ENCODE results near the gene MYPN.

MYPN gene

DNA sequence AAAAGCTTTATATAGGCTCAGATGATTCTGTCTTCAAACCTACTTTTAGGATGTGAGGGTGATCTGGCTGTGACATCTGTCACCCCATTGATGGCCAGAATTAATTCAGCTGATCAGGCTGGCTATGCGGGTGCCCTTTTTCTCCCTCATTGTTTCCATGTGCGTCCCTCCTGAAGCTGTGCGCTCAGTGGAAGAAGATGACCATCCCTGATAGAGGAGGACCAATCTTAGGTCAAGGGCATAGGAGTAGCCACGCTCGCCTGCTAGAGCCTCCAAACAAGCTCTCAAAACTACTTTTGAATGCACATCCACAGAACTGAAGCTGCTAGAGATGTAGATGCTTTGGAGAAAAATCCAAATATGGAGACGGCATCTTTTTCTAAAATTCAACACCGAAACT lies 48.7 kb downstream of the MYPN start:
- Histone ChIP-seq H3K36me3 (ENCODE audit: insufficient read depth, low read depth, low read length) (no peaks in the 10 kb centered on the region), H3K9me3 (ENCODE audit: insufficient read depth, low read depth, low read length) (no peaks in the 10 kb centered on the region), H3K9ac (ENCODE audit: low read depth, low read length) (no peak overlapping the region), H3K4me1 (ENCODE audit: insufficient read depth, low read length) (peaks cover 23% of the 10 kb centered on the region), H3K27me3 (ENCODE audit: insufficient read depth, low read length) (no peaks in the 10 kb centered on the region), H3K4me3 (ENCODE audit: low read length) (no peak overlapping the region), H3K27ac (ENCODE audit: low read length) (no peak overlapping the region)

DNA sequence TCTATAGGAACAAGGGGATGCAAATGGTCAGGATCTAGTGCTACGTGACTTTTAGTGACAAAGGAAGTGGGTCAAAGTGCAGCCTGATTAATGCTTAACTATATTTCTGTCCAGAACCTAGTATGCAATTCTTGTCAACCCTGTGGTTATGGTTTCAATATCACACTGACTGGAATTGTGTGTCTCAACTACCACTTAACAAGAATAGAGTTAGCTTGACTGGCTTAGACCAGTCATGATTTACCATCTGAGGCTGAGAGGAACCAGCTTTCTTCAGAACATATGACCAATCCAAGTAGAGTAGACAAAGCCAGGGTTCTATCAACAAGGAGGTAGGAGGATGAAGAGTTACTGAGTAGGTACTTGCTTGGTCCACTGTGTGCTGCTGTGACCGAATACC lies 54.4 kb downstream of the MYPN start:
- Histone ChIP-seq H3K9ac (ENCODE audit: low read depth, low read length) (no peak overlapping the region), H3K27me3 (ENCODE audit: insufficient read depth, low read length) (no peaks in the 10 kb centered on the region), H3K4me1 (ENCODE audit: insufficient read depth, low read length) (no peaks in the 10 kb centered on the region), H3K36me3 (ENCODE audit: insufficient read depth, low read depth, low read length) (no peaks in the 10 kb centered on the region), H3K9me3 (ENCODE audit: insufficient read depth, low read depth, low read length) (no peaks in the 10 kb centered on the region), H3K4me3 (ENCODE audit: low read length) (no peak overlapping the region), H3K27ac (ENCODE audit: low read length) (no peak overlapping the region)

DNA sequence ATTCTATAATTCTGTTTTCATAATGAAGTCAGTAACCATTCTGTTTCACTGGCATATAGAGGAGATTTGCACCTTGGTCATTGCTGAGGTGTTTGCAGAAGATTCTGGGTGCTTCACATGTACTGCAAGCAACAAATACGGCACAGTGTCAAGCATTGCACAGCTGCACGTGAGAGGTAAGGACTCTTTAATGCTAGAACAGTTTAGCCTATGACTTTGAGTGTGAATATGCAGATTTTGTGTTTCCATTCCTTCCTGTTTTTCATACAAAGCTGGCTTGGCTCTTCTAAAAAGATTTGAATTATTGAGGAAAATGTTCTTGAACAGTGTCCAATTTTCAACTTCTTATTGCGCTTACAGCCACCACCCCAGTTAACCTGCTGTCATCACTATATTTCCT lies 56.4 kb downstream of the MYPN start:
- H3K27ac ChIP-seq (ENCODE audit: low read length): no peak overlapping the region
- H3K9ac ChIP-seq (ENCODE audit: low read depth, low read length): no peak overlapping the region
- no peaks in the 10 kb centered on the region for H3K27me3 ChIP-seq (ENCODE audit: insufficient read depth, low read length)
- H3K9me3 ChIP-seq (ENCODE audit: insufficient read depth, low read depth, low read length): no peaks in the 10 kb centered on the region
- H3K36me3 ChIP-seq (ENCODE audit: insufficient read depth, low read depth, low read length): no peaks in the 10 kb centered on the region
- no peaks in the 10 kb centered on the region for H3K4me1 ChIP-seq (ENCODE audit: insufficient read depth, low read length)
- H3K4me3 ChIP-seq (ENCODE audit: low read length): no peak overlapping the region

DNA sequence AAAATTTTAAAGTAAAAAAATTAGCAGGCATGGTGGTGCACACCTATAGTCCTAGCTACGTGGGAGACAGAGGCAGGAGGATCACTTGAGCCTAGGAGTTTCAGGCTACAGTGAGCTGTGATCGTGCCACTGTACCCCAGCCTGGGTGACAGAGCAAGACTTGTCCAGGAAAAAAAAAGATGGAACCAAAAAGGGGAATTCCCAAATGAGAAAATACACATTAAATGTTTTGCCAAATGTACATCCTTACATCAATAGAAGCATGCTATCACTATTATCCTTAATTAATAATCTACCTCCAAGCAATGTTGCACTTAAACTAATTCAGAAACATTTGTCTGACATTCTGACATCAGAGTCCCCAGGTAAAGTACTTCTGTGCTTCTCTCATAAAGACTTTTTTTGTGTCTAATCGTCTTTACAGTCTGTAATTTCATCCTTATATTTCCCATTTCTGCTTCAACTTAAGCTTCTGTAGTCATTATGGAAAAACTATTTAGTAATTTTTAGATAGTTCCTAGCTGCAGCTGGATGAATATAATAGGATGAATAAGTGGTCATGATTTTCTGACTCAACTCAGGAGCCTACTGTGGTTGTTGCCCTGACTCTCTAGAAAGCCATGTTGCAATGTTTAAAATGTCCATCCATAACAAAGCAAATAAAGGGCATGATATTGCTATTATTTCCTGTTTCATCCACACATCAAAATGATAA lies 57.7 kb downstream of the MYPN start:
- H3K36me3 ChIP-seq (ENCODE audit: insufficient read depth, low read depth, low read length): no peaks in the 10 kb centered on the region
- H3K9me3 ChIP-seq (ENCODE audit: insufficient read depth, low read depth, low read length): no peaks in the 10 kb centered on the region
- no peak overlapping the region for H3K4me3 ChIP-seq (ENCODE audit: low read length)
- H3K27ac ChIP-seq (ENCODE audit: low read length): no peak overlapping the region
- no peaks in the 10 kb centered on the region for H3K27me3 ChIP-seq (ENCODE audit: insufficient read depth, low read length)
- H3K9ac ChIP-seq (ENCODE audit: low read depth, low read length): no peak overlapping the region
- no peaks in the 10 kb centered on the region for H3K4me1 ChIP-seq (ENCODE audit: insufficient read depth, low read length)

DNA sequence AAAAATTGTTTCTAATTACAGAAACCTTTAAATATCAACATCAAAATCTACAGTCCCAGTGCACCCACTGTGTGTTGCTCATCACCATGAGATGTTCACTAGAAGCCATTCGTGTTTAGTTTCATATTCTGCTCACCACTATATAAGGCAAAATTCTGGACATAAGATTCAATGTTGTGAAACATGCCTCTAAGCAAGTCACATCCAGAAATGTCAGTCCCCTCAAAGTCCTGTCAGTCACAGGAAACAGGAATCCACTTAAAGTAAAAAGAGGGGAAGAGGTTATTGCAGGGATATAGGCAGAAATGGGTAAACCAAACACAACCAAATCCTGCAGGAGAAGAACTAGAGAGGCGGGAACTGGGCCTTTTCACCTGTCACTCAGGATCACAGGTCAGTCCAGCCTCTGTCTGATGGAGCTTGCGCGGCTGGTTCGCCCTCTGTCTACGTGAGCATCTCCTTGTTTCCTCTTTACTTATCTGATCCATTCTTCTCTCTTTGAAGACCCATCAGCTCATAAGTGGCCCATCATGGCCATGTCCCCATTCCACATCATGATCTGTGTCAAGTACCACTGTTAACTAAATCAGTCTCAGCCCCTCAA lies 58.4 kb downstream of the MYPN start:
- no peaks in the 10 kb centered on the region for H3K36me3 ChIP-seq (ENCODE audit: insufficient read depth, low read depth, low read length)
- H3K4me1 ChIP-seq (ENCODE audit: insufficient read depth, low read length): no peaks in the 10 kb centered on the region
- no peak overlapping the region for H3K9ac ChIP-seq (ENCODE audit: low read depth, low read length)
- H3K27me3 ChIP-seq (ENCODE audit: insufficient read depth, low read length): no peaks in the 10 kb centered on the region
- H3K9me3 ChIP-seq (ENCODE audit: insufficient read depth, low read depth, low read length): no peaks in the 10 kb centered on the region
- H3K27ac ChIP-seq (ENCODE audit: low read length): no peak overlapping the region
- H3K4me3 ChIP-seq (ENCODE audit: low read length): no peak overlapping the region

DNA sequence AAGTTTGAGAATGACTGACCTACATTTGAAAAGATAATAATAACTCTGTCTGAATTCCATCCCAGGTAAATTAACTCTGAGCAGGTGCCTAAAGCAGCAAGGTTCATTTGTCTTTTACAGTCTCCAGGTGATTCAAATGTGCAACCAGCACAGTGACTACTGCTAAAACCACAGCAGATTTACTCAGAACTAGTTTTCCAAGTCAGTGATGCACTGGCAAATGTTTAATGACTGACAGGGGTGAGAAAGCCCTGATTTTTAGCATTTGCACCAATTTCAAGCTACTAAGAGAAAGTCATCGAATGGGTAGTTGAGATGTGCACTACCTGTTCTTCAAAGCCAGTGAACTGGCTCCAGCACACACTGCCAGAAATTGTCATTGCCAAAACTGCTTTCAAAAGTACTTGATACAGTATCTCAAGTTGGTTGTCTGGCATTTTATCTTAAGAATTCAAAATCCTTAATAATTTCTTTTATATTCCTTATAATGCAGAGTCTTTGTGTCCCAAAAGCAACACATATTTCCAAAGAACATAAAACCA lies 62.3 kb downstream of the MYPN start:
- H3K4me3 ChIP-seq (ENCODE audit: low read length): no peak overlapping the region
- H3K9ac ChIP-seq (ENCODE audit: low read depth, low read length): no peak overlapping the region
- no peak overlapping the region for H3K27ac ChIP-seq (ENCODE audit: low read length)
- no peaks in the 10 kb centered on the region for H3K36me3 ChIP-seq (ENCODE audit: insufficient read depth, low read depth, low read length)
- H3K4me1 ChIP-seq (ENCODE audit: insufficient read depth, low read length): no peaks in the 10 kb centered on the region
- H3K27me3 ChIP-seq (ENCODE audit: insufficient read depth, low read length): no peaks in the 10 kb centered on the region
- no peaks in the 10 kb centered on the region for H3K9me3 ChIP-seq (ENCODE audit: insufficient read depth, low read depth, low read length)

DNA sequence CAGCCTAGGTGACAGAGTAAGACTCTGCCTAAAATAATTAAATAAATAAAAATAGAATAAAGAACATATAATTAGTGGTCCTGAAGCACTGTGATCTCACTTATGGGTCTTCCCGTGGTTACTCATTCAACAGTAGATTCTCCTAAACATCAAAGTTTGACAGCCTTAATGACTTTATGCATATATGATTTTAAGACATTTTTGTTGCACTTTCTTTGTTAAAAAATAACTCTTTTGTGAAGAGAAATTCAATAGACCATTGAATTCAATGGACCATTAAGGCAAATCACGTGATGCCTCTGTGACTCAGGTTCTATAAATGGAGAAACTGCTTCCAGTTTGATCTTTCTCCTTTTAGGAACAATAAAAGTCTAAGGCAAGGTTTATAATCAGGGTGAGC lies 63.0 kb downstream of the MYPN start:
- Histone ChIP-seq H3K9me3 (ENCODE audit: insufficient read depth, low read depth, low read length) (no peaks in the 10 kb centered on the region), H3K36me3 (ENCODE audit: insufficient read depth, low read depth, low read length) (no peaks in the 10 kb centered on the region), H3K9ac (ENCODE audit: low read depth, low read length) (no peak overlapping the region), H3K4me3 (ENCODE audit: low read length) (no peak overlapping the region), H3K4me1 (ENCODE audit: insufficient read depth, low read length) (no peaks in the 10 kb centered on the region), H3K27me3 (ENCODE audit: insufficient read depth, low read length) (no peaks in the 10 kb centered on the region), H3K27ac (ENCODE audit: low read length) (no peak overlapping the region)

DNA sequence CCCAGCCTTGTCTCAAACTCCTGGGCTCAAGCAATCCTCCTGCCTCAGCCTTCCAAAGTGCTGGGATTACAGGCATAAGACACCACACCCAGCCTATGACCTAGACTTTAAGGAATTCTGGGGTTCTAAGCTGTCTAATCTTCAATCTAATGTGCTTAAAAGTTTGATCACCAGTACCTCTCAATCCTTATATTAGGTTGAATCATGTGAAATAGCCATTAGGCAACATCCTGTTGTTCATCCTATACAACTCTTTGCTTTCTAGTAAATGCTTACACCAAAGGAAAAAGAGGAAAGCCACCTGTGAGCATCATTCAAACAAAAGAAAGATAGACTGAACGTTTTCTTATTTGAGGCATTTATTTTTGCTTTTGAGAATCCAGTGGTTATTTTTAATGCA lies 66.7 kb downstream of the MYPN start:
- Histone ChIP-seq H3K27me3 (ENCODE audit: insufficient read depth, low read length) (no peaks in the 10 kb centered on the region), H3K36me3 (ENCODE audit: insufficient read depth, low read depth, low read length) (no peaks in the 10 kb centered on the region), H3K4me1 (ENCODE audit: insufficient read depth, low read length) (no peaks in the 10 kb centered on the region), H3K27ac (ENCODE audit: low read length) (no peak overlapping the region), H3K4me3 (ENCODE audit: low read length) (no peak overlapping the region), H3K9ac (ENCODE audit: low read depth, low read length) (no peak overlapping the region), H3K9me3 (ENCODE audit: insufficient read depth, low read depth, low read length) (no peaks in the 10 kb centered on the region)

DNA sequence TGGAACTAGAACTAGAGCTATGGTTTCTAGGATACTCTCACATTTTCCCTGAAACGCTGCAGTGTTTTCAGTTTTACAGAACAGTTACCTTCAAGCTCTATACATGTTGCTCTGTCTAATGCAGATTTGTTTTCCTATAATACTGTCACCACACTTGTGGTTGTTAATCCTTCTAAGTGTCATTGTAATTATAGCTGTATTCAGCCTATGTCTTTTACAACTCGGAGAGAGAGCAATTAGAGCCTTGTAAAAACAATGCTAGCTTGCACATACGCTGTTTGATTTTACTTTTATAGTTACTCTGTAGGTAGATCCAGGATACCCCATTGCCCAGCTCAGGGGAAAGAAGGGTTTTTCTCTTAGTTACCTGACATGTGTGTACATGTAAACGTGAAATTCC lies 67.5 kb downstream of the MYPN start:
- H3K4me3 ChIP-seq (ENCODE audit: low read length): no peak overlapping the region
- no peak overlapping the region for H3K27ac ChIP-seq (ENCODE audit: low read length)
- no peaks in the 10 kb centered on the region for H3K27me3 ChIP-seq (ENCODE audit: insufficient read depth, low read length)
- no peaks in the 10 kb centered on the region for H3K4me1 ChIP-seq (ENCODE audit: insufficient read depth, low read length)
- H3K36me3 ChIP-seq (ENCODE audit: insufficient read depth, low read depth, low read length): no peaks in the 10 kb centered on the region
- no peaks in the 10 kb centered on the region for H3K9me3 ChIP-seq (ENCODE audit: insufficient read depth, low read depth, low read length)
- no peak overlapping the region for H3K9ac ChIP-seq (ENCODE audit: low read depth, low read length)

DNA sequence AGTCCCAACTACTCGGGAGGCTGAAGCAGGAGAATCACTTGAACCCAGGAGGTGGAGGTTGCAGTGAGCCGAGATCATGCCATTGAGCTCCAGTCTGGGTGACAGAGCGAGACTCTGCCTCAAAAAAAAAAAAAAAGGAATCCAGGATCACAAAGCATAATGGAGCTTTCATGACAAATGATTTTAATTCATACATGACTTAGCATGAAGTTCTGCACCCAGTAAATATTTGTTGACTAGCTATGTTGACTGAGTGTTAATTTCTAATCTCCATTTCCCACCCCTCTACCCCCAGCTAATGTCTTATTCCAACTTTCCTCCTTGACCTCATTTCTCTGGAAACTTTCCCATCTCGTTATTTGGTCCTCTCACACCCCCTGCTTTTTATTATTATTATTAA lies 69.3 kb downstream of the MYPN start:
- no peak overlapping the region for H3K27ac ChIP-seq (ENCODE audit: low read length)
- H3K36me3 ChIP-seq (ENCODE audit: insufficient read depth, low read depth, low read length): no peaks in the 10 kb centered on the region
- no peak overlapping the region for H3K4me3 ChIP-seq (ENCODE audit: low read length)

DNA sequence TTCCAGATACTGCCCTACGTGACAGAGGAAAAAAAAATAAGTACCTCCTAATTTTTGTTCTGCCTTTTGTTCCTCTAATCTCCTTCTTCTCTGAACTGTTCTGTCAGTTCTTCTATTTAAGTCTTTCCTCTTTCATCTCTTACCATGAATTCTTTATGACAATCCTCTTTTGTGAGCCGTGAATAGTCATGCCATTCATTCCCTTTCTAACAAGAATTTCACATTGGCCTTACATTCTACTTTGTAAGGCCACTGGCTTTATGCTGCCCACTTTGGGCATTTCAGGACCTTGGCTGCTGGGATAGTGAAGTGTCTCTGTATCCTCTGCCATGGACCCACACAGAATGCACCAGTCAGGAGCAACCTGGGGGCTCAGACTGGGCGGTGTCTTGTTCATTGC lies 69.7 kb downstream of the MYPN start:
- no peaks in the 10 kb centered on the region for H3K36me3 ChIP-seq (ENCODE audit: insufficient read depth, low read depth, low read length)
- no peak overlapping the region for H3K9ac ChIP-seq (ENCODE audit: low read depth, low read length)
- H3K27me3 ChIP-seq (ENCODE audit: insufficient read depth, low read length): no peaks in the 10 kb centered on the region
- H3K9me3 ChIP-seq (ENCODE audit: insufficient read depth, low read depth, low read length): no peaks in the 10 kb centered on the region
- H3K4me3 ChIP-seq (ENCODE audit: low read length): no peak overlapping the region
- H3K27ac ChIP-seq (ENCODE audit: low read length): no peak overlapping the region
- H3K4me1 ChIP-seq (ENCODE audit: insufficient read depth, low read length): no peaks in the 10 kb centered on the region

More for the DNA sequence above, 69.3 kb downstream of the MYPN start:
- Histone ChIP-seq H3K9me3 (ENCODE audit: insufficient read depth, low read depth, low read length) (no peaks in the 10 kb centered on the region), H3K27me3 (ENCODE audit: insufficient read depth, low read length) (no peaks in the 10 kb centered on the region), H3K4me1 (ENCODE audit: insufficient read depth, low read length) (no peaks in the 10 kb centered on the region), H3K9ac (ENCODE audit: low read depth, low read length) (no peak overlapping the region)

DNA sequence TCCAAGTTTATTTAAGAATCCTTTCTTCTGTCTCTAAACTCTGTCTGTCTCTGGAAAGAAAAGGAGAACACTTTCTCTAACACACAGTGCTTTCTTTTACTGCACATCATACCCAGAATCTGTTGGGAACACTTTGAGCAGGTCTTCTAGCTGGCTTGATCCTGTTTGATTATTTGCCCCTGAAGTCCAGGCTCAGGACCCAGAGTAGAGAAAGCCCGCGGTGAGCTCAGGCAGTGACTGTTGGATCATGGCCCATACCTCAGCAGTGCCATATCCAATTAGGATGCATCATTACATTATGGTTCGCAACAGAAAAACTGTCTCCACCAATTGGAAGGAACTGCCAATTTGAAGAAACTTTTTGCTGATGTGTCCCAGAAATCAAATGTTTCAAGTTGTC lies 71.2 kb downstream of the MYPN start:
- H3K36me3 ChIP-seq (ENCODE audit: insufficient read depth, low read depth, low read length): no peaks in the 10 kb centered on the region

More for the DNA sequence above, 71.2 kb downstream of the MYPN start:
- Histone ChIP-seq H3K9me3 (ENCODE audit: insufficient read depth, low read depth, low read length) (no peaks in the 10 kb centered on the region), H3K9ac (ENCODE audit: low read depth, low read length) (no peak overlapping the region), H3K4me3 (ENCODE audit: low read length) (no peak overlapping the region), H3K27me3 (ENCODE audit: insufficient read depth, low read length) (no peaks in the 10 kb centered on the region), H3K4me1 (ENCODE audit: insufficient read depth, low read length) (no peaks in the 10 kb centered on the region), H3K27ac (ENCODE audit: low read length) (no peak overlapping the region)

Measured in iPS-20b (cell line).